B cell (primary cell): ENCODE data around the gene TMC7. TPM values are rescaled to one million over a fixed set of nuclear protein-coding genes. Genes with fewer than 3 reads are reported as not detected.

Experiments
- ATAC-seq: fragments of 200-7000 bp; cut with Tn5 transposase; one replicate; pipeline ENCODE4 v1.10.0; 2021; ENCODE audit warnings: low read depth, mild to moderate bottlenecking, moderate number of reproducible peaks, moderate library complexity
- CTCF ChIA-PET: fragments of 350-600 bp; sonication (Branson Sonifier 250); formaldehyde crosslinking; loops from one replicate; lab custom pipeline; 2021; ENCODE audit warnings: antibody characterized with exemption, inconsistent platforms; lab: Charles Lee
- POLR2A ChIA-PET: fragments of 350-600 bp; sonication (Branson Sonifier 250); formaldehyde crosslinking; loops from one replicate; lab custom pipeline; 2021; ENCODE audit warnings: antibody characterized with exemption; lab: Charles Lee
- DNase-seq: peaks from one replicate; pipeline ENCODE4 v3.0.0; 2013
- H2AFZ ChIP-seq: 2 replicates; pipeline ENCODE4 v1.6.1; 2012; ENCODE audit warnings: mild to moderate bottlenecking, low read depth, low read length; ENCODE audit not compliant: insufficient read depth, poor library complexity, severe bottlenecking
- H3K27ac ChIP-seq, 2 donors: 1 replicate in 1 of 2; 2 replicates in 1 of 2; pipeline ENCODE4 v1.5.1; 2012 to 2013; ENCODE audit warnings: low read length in 2 of 2, mild to moderate bottlenecking in 2 of 2, moderate library complexity in 1 of 2
- H3K27me3 ChIP-seq, 4 experiments: fragments of 200-600 bp in 1 of 4; sonication (generic) in 1 of 4; replicated peaks in 1 of 4; 1 replicate in 2 of 4; 2 replicates in 2 of 4; pipeline versions ENCODE4 v1.6.1 to v1.7.0; 2013 to 2016; ENCODE audit warnings: low read length in 3 of 4, mild to moderate bottlenecking in 2 of 4, mixed read lengths in 1 of 4, moderate library complexity in 1 of 4; ENCODE audit not compliant: insufficient read depth in 4 of 4, control insufficient read depth in 3 of 4; ENCODE audit errors: control extremely low read depth in 1 of 4
- H3K36me3 ChIP-seq, 2 experiments: replicated peaks in 1 of 2; 1 replicate in 1 of 2; 2 replicates in 1 of 2; pipeline versions ENCODE4 v1.6.1 to v1.7.1; 2013; ENCODE audit warnings: low read length in 1 of 2; ENCODE audit not compliant: insufficient read depth in 2 of 2, control insufficient read depth in 1 of 2; ENCODE audit errors: control extremely low read depth in 1 of 2, extremely low read depth in 1 of 2
- H3K4me1 ChIP-seq, 2 donors: fragments of 200-600 bp in 1 of 2; sonication (generic) in 1 of 2; 1 replicate in 1 of 2; 2 replicates in 1 of 2; pipeline versions ENCODE4 v1.5.1 to v1.6.1; 2013 to 2017; ENCODE audit warnings: low read length in 2 of 2; ENCODE audit not compliant: control insufficient read depth in 2 of 2, insufficient read depth in 2 of 2
- H3K4me2 ChIP-seq: replicated peaks from 2 replicates; pipeline ENCODE3; 2012; ENCODE audit warnings: mild to moderate bottlenecking, low read depth, low read length; ENCODE audit not compliant: poor library complexity, severe bottlenecking
- H3K4me3 ChIP-seq, 5 experiments: fragments of 200-600 bp in 1 of 5; sonication (generic) in 1 of 5; 1 replicate in 3 of 5; 2 replicates in 2 of 5; pipeline versions ENCODE4 v1.5.1 to v1.7.0; 2011 to 2016; ENCODE audit warnings: low read length in 4 of 5, mild to moderate bottlenecking in 4 of 5, low read depth in 2 of 5, control low read depth in 1 of 5, moderate library complexity in 1 of 5; ENCODE audit not compliant: insufficient read depth in 1 of 5; ENCODE audit errors: control extremely low read depth in 1 of 5, extremely low read depth in 1 of 5
- H3K79me2 ChIP-seq: fragments of 200-600 bp; sonication (generic); one replicate; pipeline ENCODE4 v1.6.0; 2016; ENCODE audit warnings: low read length; ENCODE audit not compliant: control insufficient read depth, insufficient read depth
- H3K9ac ChIP-seq: fragments of 200-600 bp; sonication (generic); 2 replicates; pipeline ENCODE4 v1.6.1; 2017; ENCODE audit warnings: mild to moderate bottlenecking, low read length, moderate library complexity
- H3K9me3 ChIP-seq, 3 donors: one replicate each; pipeline versions ENCODE4 v1.6.1 to v1.7.1; 2013; ENCODE audit warnings: low read length in 2 of 3; ENCODE audit not compliant: control insufficient read depth in 2 of 3, insufficient read depth in 1 of 3; ENCODE audit errors: control extremely low read depth in 1 of 3
- H4K20me1 ChIP-seq: 2 replicates; pipeline ENCODE4 v1.6.0; 2012; ENCODE audit warnings: mild to moderate bottlenecking, low read length; ENCODE audit not compliant: insufficient read depth, control insufficient read depth, poor library complexity, severe bottlenecking
- H3K27ac Mint-ChIP-seq: one replicate; pipeline ENCODE4 v1.8.0; 2021; ENCODE audit warnings: mixed read lengths
- H3K27me3 Mint-ChIP-seq: one replicate; pipeline ENCODE4 v1.8.0; 2021; ENCODE audit warnings: mixed read lengths
- H3K4me1 Mint-ChIP-seq: one replicate; pipeline ENCODE4 v1.8.0; 2021; ENCODE audit warnings: mixed read lengths
- H3K4me3 Mint-ChIP-seq: one replicate; pipeline ENCODE4 v1.8.0; 2021; ENCODE audit warnings: mixed read lengths
- H3K9me3 Mint-ChIP-seq: one replicate; pipeline ENCODE4 v1.8.0; 2022; ENCODE audit warnings: mixed read lengths; ENCODE audit not compliant: insufficient read depth
- CTCF ChIP-seq: fragments of 200-600 bp; IDR thresholded peaks from one replicate; pipeline ENCODE4 v1.8.0; 2022; ENCODE audit warnings: antibody characterized with exemption, mild to moderate bottlenecking
- EZH2 ChIP-seq: IDR thresholded peaks from 2 replicates; pipeline ENCODE4 v1.6.1; 2012; ENCODE audit warnings: borderline replicate concordance, low read depth, mild to moderate bottlenecking, moderate library complexity, low read length; ENCODE audit not compliant: insufficient read depth, poor library complexity, severe bottlenecking
- WGBS: methylation state at CpG from one replicate; pipeline ENCODE4 v1.1.5; 2013; ENCODE audit warnings: missing lambda C conversion rate; ENCODE audit not compliant: insufficient coverage; 5-methylcytosine and 5-hydroxymethylcytosine counted together
- intact Hi-C: fragments of 100-400 bp; cut with micrococcal nuclease; formaldehyde crosslinking; loops from one replicate; pipeline ENCODE4 v1.10.0; 2022
- polyA plus RNA-seq: library from polyadenylated mRNA; depleted of rRNA; stranded (reverse); fragments of >200 nt; gene quantifications from 2 replicates; pipeline ENCODE4 v1.2.3, GENCODE V29; 2012
- total RNA-seq, 2 donors: library from RNA; stranded (reverse); fragments of 120-200 nt in 1 of 2; gene quantifications; 1 replicate in 1 of 2; 2 replicates in 1 of 2; pipeline versions ENCODE4 v1.2.3 to v1.2.4, GENCODE V29; 2013 to 2022

The TMC7 gene
- total and polyA plus RNA-seq, 2 donors (not counting 1 experiment from before 2014, with no cell fraction given), result not detected

- no peak overlapping the region for H3K4me2 ChIP-seq
- Mint-ChIP-seq H3K27ac (no peak overlapping the region), H3K27me3 (peaks cover 7% of the 10 kb centered on the region), H3K4me3 (no peak overlapping the region), H3K9me3 (no peaks in the 10 kb centered on the region), H3K4me1 (no peaks in the 10 kb centered on the region)
- no peak for DNase-seq
- no peaks in the 10 kb centered on the region for H3K4me1 ChIP-seq
- H3K9ac ChIP-seq, result no peak overlapping the region
- H3K27ac ChIP-seq, result no peak overlapping the region
- H3K36me3 ChIP-seq, result no peaks in the 10 kb centered on the region
- ChIA-PET POLR2A (no interaction called here), CTCF (no interaction called here)
- peaks cover 0 to 10% (median 5%) of the 10 kb centered on the region in 3 donors for H3K9me3 ChIP-seq
- no peak overlapping the region for H2AFZ ChIP-seq
- ATAC-seq, result no peak
- H3K4me3 ChIP-seq, result no peak overlapping the region
- intact Hi-C loops, result no loop called here
- no peaks in the 10 kb centered on the region for H4K20me1 ChIP-seq
- TF ChIP-seq CTCF (no peak), EZH2 (no peak)
- no peaks in the 10 kb centered on the region for H3K79me2 ChIP-seq
- H3K27me3 ChIP-seq, result no peaks in the 10 kb centered on the region
- 88% methylated on average over 15 of the region's 16 CpGs for WGBS
Measured at GRCh38 chr16:19005561-19006445, 22.1 kb downstream of the TMC7 start.
